ENCODE measurements around the gene FNDC3B. TPM values are rescaled to one million over a fixed set of nuclear protein-coding genes. Genes with fewer than 3 reads are reported as not detected.

Gene FNDC3B
- total and polyA plus RNA-seq, 2 donors (not counting 3 experiments of a cell fraction or from before 2014, with no cell fraction given) = 91.6 to 295 TPM

DNA sequence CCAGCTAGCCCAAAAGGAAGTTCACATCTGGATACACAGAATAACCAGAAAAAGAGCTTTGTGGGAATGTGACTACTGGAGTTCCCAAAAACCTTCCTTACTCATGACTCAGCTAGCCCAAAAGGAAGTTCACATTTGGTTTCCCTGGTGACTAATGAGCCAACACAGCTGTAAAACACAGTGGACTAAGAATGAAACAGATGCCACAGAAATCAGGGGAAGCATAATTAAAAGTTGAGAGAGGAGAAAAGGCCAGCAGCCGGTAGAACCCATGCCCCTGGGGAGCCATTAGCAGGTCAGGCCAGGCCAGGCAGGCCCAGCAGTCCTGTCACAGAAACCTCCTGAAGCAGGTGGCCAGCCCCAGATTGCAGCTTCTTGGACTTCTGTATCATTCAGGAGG is 278.6 kb downstream of the FNDC3B start:
- CTCF ChIA-PET = interaction anchor here (0.8 to 8.0 kb wide), 6 partner anchors 10 to 37 kb away, joined by 3 to 68 read pairs (median 3); no protein-coding TSS in a partner anchor
- no TSS peak for BruUV-seq (replicated peaks)
- H3K36me3 ChIP-seq (ENCODE audit: control insufficient read depth in 2 of 2, extremely low read depth in 1 of 2, insufficient read depth in 2 of 2, low read length in 2 of 2) = peaks cover 11 to 23% of the 10 kb centered on the region in 2 experiments

DNA sequence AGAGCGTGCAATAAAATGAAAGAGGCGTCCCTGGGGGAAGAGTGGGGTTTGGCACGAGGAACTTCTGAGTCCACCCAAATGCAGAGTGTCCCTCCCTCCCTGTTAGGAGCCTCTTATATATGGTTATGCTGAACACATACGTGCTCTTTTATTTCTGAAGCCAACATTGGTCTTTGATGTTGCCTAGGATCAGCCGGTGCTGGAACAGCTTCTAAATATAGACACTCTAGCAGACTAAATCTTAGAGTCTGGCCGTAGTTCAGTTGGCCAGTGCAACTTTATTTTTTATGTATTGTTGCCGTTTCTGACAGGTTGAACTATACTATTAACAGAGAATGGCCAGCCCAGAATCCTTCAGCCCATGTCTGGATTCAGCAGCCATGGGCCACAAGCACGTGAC is 280.2 kb downstream of the FNDC3B start:
- Histone ChIP-seq H3K4me2 (ENCODE audit: insufficient read depth, low read length) (no peak overlapping the region), H3K4me1 (ENCODE audit: control insufficient read depth, extremely low read depth, insufficient read depth, low read length) (peaks cover 32% of the 10 kb centered on the region), H3K4me3 (replicated peaks in 1 of 3; ENCODE audit: insufficient read depth in 1 of 3, low read depth in 1 of 3, low read length in 3 of 3) (no peak overlapping the region), H2AFZ (ENCODE audit: low read depth, low read length) (no peak overlapping the region), H3K27me3 (ENCODE audit: control insufficient read depth in 2 of 2, insufficient read depth in 2 of 2, low read length in 2 of 2) (no peaks in the 10 kb centered on the region), H3K79me2 (ENCODE audit: control insufficient read depth, insufficient read depth, low read length) (peaks cover 10% of the 10 kb centered on the region), H3K9me3 (replicated peaks; ENCODE audit: control insufficient read depth, insufficient read depth, low read length) (no peaks in the 10 kb centered on the region), H3K27ac (ENCODE audit: insufficient read depth, low read depth, low read length) (no peak overlapping the region), H3K9me1 (replicated peaks; ENCODE audit: control insufficient read depth, extremely low read depth, insufficient read depth, low read length) (no peaks in the 10 kb centered on the region), H4K20me1 (replicated peaks; ENCODE audit: control insufficient read depth, extremely low read depth, insufficient read depth, low read length) (no peaks in the 10 kb centered on the region), H3K9ac (replicated peaks; ENCODE audit: extremely low read depth, insufficient read depth, low read length) (no peak overlapping the region), H3K36me3 (ENCODE audit: control insufficient read depth in 2 of 2, extremely low read depth in 1 of 2, insufficient read depth in 2 of 2, low read length in 2 of 2) (peaks cover 22 to 24% of the 10 kb centered on the region in 2 experiments)
- POLR2A ChIA-PET = no interaction called here
- DNase-seq (ENCODE audit: low read depth, low spot score) (no peak), FAIRE-seq (no peak)
- BruUV-seq (replicated peaks) = no TSS peak
- CTCF ChIA-PET = interaction anchor here (0.8 to 8.0 kb wide), 3 partner anchors 10 to 13 kb away, joined by 3 to 68 read pairs (median 4); no protein-coding TSS in a partner anchor
- intact Hi-C loops (cut with micrococcal nuclease) (loop anchor here (5.0 to 10.0 kb wide), 2 partner anchors 182 to 275 kb away; no protein-coding TSS in a partner anchor), dilution Hi-C loops (cut with MboI; ENCODE audit: extremely low pct_ligation_motif_present, low sequenced_read_pairs) (no loop called here)
- TF ChIP-seq FOS (IDR thresholded peaks at IDR 0.05; ENCODE audit: borderline replicate concordance, insufficient read depth, low read length) = no peak
- TF ChIP-seq GATA2 (IDR thresholded peaks at IDR 0.05; ENCODE audit: insufficient read depth, insufficient read length, low read depth, low read length) = no peak
- no peak for TF ChIP-seq EZH2 (IDR thresholded peaks at IDR 0.05; ENCODE audit: borderline replicate concordance, low read depth, low read length, severe bottlenecking)
- no peak for TF ChIP-seq POLR2AphosphoS5 (IDR thresholded peaks at IDR 0.05; ENCODE audit: insufficient read depth, low read depth, low read length)
- no peak for TF ChIP-seq MYC (IDR thresholded peaks at IDR 0.05; ENCODE audit: low read depth, low read length)
- TF ChIP-seq, protein P1, sequence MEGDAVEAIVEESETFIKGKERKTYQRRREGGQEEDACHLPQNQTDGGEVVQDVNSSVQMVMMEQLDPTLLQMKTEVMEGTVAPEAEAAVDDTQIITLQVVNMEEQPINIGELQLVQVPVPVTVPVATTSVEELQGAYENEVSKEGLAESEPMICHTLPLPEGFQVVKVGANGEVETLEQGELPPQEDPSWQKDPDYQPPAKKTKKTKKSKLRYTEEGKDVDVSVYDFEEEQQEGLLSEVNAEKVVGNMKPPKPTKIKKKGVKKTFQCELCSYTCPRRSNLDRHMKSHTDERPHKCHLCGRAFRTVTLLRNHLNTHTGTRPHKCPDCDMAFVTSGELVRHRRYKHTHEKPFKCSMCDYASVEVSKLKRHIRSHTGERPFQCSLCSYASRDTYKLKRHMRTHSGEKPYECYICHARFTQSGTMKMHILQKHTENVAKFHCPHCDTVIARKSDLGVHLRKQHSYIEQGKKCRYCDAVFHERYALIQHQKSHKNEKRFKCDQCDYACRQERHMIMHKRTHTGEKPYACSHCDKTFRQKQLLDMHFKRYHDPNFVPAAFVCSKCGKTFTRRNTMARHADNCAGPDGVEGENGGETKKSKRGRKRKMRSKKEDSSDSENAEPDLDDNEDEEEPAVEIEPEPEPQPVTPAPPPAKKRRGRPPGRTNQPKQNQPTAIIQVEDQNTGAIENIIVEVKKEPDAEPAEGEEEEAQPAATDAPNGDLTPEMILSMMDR (IDR thresholded peaks at IDR 0.05; ENCODE audit: extremely low read depth in 1 of 2, insufficient read depth in 1 of 2, low read depth in 1 of 2, low read length in 2 of 2) = no peak

More for the DNA sequence above, 278.6 kb downstream of the FNDC3B start:
- peak; percentile 95 for FAIRE-seq
- Histone ChIP-seq H4K20me1 (replicated peaks; ENCODE audit: control insufficient read depth, extremely low read depth, insufficient read depth, low read length) (no peaks in the 10 kb centered on the region), H2AFZ (ENCODE audit: low read depth, low read length) (no peak overlapping the region), H3K9ac (replicated peaks; ENCODE audit: extremely low read depth, insufficient read depth, low read length) (peak overlapping the region; percentile 71), H3K4me2 (ENCODE audit: insufficient read depth, low read length) (peak overlapping the region; percentile 61), H3K79me2 (ENCODE audit: control insufficient read depth, insufficient read depth, low read length) (peaks cover 10% of the 10 kb centered on the region), H3K27me3 (ENCODE audit: control insufficient read depth in 2 of 2, insufficient read depth in 2 of 2, low read length in 2 of 2) (no peaks in the 10 kb centered on the region), H3K9me3 (replicated peaks; ENCODE audit: control insufficient read depth, insufficient read depth, low read length) (no peaks in the 10 kb centered on the region), H3K9me1 (replicated peaks; ENCODE audit: control insufficient read depth, extremely low read depth, insufficient read depth, low read length) (no peaks in the 10 kb centered on the region), H3K4me3 (replicated peaks in 1 of 3; ENCODE audit: insufficient read depth in 1 of 3, low read depth in 1 of 3, low read length in 3 of 3) (no peak overlapping the region), H3K4me1 (ENCODE audit: control insufficient read depth, extremely low read depth, insufficient read depth, low read length) (peaks cover 32% of the 10 kb centered on the region), H3K27ac (ENCODE audit: insufficient read depth, low read depth, low read length) (peak overlapping the region; percentile 96)
- DNase-seq (ENCODE audit: low read depth, low spot score) = peak; percentile 94
- TF ChIP-seq POLR2AphosphoS5 (IDR thresholded peaks at IDR 0.05; ENCODE audit: insufficient read depth, low read depth, low read length) (peak; percentile 70), JUN (IDR thresholded peaks at IDR 0.05; ENCODE audit: borderline replicate concordance, insufficient read depth, insufficient read length, low read depth) (peak; percentile 94), GATA2 (IDR thresholded peaks at IDR 0.05; ENCODE audit: insufficient read depth, insufficient read length, low read depth, low read length) (peak; percentile 4), FOS (IDR thresholded peaks at IDR 0.05; ENCODE audit: borderline replicate concordance, insufficient read depth, low read length) (peak; percentile 92)
- TF ChIP-seq, protein P2, sequence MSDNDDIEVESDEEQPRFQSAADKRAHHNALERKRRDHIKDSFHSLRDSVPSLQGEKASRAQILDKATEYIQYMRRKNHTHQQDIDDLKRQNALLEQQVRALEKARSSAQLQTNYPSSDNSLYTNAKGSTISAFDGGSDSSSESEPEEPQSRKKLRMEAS (IDR thresholded peaks at IDR 0.05; ENCODE audit: insufficient read depth, insufficient read length) = no peak
- dilution Hi-C loops (cut with MboI; ENCODE audit: extremely low pct_ligation_motif_present, low sequenced_read_pairs) (no loop called here), intact Hi-C loops (cut with micrococcal nuclease) (loop anchor here (1.0 to 10.0 kb wide), 3 partner anchors 181 to 444 kb away; no protein-coding TSS in a partner anchor)
- POLR2A ChIA-PET = interaction anchor here (0.6 kb wide), 1 partner anchor 18 kb away, joined by 8 read pairs; no protein-coding TSS in a partner anchor
